ENCODE measurements around the gene PRR35.

PRR35 gene

GRCh38 chr16:593406-593805 lies 33.2 kb downstream of the PRR35 start:
- no peak for TF ChIP-seq TAF1 (IDR thresholded peaks at IDR 0.05; ENCODE audit: borderline replicate concordance, insufficient read depth, low read length)
- no peak for TF ChIP-seq REST (IDR thresholded peaks at IDR 0.05; ENCODE audit: insufficient read depth in 1 of 2, low read depth in 2 of 2, low read length in 2 of 2)
- TF ChIP-seq FOXP2 (optimal IDR thresholded peaks at IDR 0.05; ENCODE audit: borderline replicate concordance, extremely low read depth, extremely low read length, insufficient read depth): no peak
- no peak for TF ChIP-seq SIN3A (IDR thresholded peaks at IDR 0.05; ENCODE audit: borderline replicate concordance, insufficient read depth, low read length)
- no peak for TF ChIP-seq POLR2AphosphoS5 (IDR thresholded peaks at IDR 0.05; ENCODE audit: low read depth, low read length)

GRCh38 chr16:593807-594206 lies 33.6 kb downstream of the PRR35 start:
- TF ChIP-seq REST (IDR thresholded peaks at IDR 0.05; ENCODE audit: insufficient read depth in 1 of 2, low read depth in 2 of 2, low read length in 2 of 2) (no peak), FOXP2 (optimal IDR thresholded peaks at IDR 0.05; ENCODE audit: borderline replicate concordance, extremely low read depth, extremely low read length, insufficient read depth) (no peak), POLR2AphosphoS5 (IDR thresholded peaks at IDR 0.05; ENCODE audit: low read depth, low read length) (no peak), SIN3A (IDR thresholded peaks at IDR 0.05; ENCODE audit: borderline replicate concordance, insufficient read depth, low read length) (no peak), TAF1 (IDR thresholded peaks at IDR 0.05; ENCODE audit: borderline replicate concordance, insufficient read depth, low read length) (no peak)

- no peak for TF ChIP-seq FOXP2 (optimal IDR thresholded peaks at IDR 0.05; ENCODE audit: borderline replicate concordance, extremely low read depth, extremely low read length, insufficient read depth)
- TF ChIP-seq TAF1 (IDR thresholded peaks at IDR 0.05; ENCODE audit: borderline replicate concordance, insufficient read depth, low read length): no peak
- TF ChIP-seq POLR2AphosphoS5 (IDR thresholded peaks at IDR 0.05; ENCODE audit: low read depth, low read length): no peak
- TF ChIP-seq SIN3A (IDR thresholded peaks at IDR 0.05; ENCODE audit: borderline replicate concordance, insufficient read depth, low read length): no peak
- no peak for TF ChIP-seq REST (IDR thresholded peaks at IDR 0.05; ENCODE audit: insufficient read depth in 1 of 2, low read depth in 2 of 2, low read length in 2 of 2)
Measured at GRCh38 chr16:595094-595528, 34.9 kb downstream of the PRR35 start.

- TF ChIP-seq REST (IDR thresholded peaks at IDR 0.05; ENCODE audit: insufficient read depth in 1 of 2, low read depth in 2 of 2, low read length in 2 of 2): no peak
- TF ChIP-seq FOXP2 (optimal IDR thresholded peaks at IDR 0.05; ENCODE audit: borderline replicate concordance, extremely low read depth, extremely low read length, insufficient read depth): no peak
- TF ChIP-seq SIN3A (IDR thresholded peaks at IDR 0.05; ENCODE audit: borderline replicate concordance, insufficient read depth, low read length): no peak
- TF ChIP-seq POLR2AphosphoS5 (IDR thresholded peaks at IDR 0.05; ENCODE audit: low read depth, low read length): no peak
- TF ChIP-seq TAF1 (IDR thresholded peaks at IDR 0.05; ENCODE audit: borderline replicate concordance, insufficient read depth, low read length): no peak
Measured at GRCh38 chr16:595942-596735, 35.9 kb downstream of the PRR35 start.
